ENCODE results near the gene HPS3.
A peak's percentile ranks its signal among the peaks of the same experiment; 100 is the strongest.
"Not testable (repeated sequence)": the region's sequence is repeated elsewhere in the genome, so short reads cannot be mapped to it uniquely, and the experiment has no call there.

The HPS3 gene

DNA sequence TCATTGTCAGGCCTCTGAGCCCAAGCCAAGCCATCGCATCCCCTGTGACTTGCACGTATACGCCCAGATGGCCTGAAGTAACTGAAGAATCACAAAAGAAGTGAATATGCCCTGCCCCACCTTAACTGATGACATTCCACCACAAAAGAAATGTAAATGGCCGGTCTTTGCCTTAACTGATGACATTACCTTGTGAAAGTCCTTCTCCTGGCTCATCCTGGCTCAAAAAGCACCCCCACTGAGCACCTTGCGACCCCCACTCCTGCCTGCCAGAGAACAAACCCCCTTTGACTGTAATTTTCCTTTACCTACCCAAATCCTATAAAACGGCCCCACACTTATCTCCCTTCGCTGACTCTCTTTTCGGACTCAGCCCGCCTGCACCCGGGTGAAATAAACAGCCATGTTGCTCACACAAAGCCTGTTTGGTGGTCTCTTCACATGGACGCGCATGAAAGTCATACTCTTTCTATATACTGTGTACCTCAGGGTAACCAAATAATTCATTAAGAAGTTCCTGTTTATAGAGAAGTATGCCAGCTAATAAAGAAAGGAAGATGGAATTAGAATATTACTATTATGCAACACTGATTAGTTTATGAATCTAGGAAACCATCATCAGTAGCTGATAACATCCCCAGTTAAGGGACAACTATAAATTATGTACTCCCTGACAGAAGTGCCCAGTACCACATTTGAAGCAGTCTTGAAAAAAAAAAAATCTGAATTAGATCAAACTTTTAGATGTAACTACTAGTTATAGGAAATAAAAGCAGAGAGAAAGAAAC is 67.6 kb downstream of the HPS3 start:
- DNase-seq = not testable (repeated sequence)

- no peak for DNase-seq
These were observed 68.2 kb downstream of the HPS3 start for GRCh38 chr3:149197669-149198068.

GRCh38 chr3:149198611-149199010 is 69.2 kb downstream of the HPS3 start:
- DNase-seq = no peak

DNA sequence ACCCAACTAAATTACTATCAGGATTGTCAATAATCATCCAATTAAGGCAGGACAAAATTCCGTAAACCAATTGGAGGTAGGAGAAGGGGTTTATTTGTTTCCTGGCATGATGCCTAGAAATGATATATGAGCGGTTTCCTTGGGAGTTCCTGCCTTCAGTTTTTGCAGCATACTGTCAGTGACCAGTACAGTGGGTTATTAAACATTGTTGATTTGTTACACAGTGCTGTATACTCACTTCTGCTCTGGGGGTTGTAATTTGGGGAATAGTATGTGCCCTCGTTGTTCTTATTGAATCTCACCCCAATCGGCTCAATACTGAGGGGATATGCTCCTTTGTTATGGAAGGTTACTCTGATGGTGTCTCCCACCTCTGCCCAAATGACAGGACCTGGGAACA is 70.0 kb downstream of the HPS3 start:
- no peak for DNase-seq

DNA sequence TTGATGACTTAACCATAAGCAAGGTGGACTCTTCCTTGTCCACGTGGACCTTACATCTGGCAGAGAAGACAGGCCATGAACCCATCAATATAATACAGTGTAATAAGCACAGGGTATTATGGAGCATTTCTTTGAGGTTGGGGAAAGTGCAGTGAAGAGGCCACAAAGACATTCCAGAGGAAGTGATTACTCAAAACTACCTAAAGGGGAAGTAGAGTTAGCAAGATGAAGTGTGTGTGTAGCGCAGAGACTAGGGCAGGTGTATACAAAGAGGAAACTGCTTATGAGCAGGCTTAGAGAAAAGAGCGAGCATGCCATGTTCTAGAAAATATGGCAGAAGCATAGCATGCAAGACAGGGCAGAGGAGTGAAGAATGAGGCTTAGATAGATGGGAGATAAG is 74.3 kb downstream of the HPS3 start:
- peak; percentile 33 to 41 for DNase-seq

DNA sequence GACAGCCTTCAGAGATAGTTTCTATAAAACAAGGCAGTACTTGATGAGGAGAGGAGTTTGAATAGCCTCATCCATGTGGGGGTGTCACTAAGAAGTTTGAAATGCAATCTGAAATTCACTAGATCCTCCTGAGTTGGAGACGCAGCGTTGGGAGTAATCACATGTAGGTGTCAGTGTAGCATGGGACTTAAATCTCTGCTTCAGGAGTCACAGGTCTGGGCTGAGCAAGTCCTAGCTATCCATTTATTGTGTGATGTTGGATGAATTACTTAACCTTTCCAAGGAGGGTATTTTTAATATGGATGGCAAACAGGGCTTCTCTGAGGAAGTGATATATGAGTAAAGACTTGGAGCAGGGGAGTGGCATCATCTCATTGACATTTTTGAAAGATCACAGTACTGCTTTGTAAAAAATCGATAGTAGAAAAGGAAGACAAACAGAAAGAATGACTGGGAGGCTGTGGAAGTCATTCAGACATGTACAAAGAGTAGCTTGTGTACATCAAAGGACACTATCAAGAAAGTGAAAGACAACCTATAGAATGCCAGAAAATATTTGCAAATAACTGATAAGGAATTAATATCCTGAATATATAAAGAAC is 75.1 kb downstream of the HPS3 start:
- no peak for DNase-seq

DNA sequence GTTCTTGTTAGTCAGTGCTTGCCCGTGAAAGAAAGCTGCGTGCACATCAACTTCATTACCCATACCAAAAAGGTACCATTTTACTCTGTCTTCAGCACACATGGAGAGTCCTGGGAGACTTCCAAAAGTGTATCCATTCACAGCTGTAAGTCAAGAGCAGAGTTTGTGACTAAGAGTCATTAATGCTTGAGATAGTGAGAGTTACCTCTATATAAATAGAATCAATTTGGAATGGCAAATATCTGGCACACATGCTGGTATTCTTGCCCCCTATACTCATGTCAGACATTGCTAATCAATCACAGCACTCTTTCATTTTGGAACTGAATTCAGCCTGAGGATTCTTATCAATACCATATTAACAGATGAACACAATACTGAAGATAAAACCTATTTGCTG is 78.0 kb downstream of the HPS3 start:
- no peak for DNase-seq

DNA sequence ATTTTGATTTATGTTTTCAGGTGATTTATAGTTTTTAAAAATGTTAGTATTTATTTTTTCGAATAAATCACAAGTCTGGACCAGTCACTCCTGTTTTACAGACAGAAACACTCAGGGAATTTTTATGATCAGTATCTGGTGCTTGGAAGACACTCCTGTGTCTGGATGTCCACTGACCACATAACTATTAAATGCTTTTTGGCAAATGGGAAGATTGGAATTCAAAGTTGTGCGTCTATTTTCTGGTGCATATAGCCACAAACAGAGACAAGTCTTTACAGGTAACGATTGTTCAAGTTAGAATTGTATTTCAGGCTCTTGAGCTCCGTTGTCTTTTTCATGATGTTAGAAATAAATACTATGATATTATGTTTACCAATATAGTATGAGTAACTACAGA is 80.0 kb downstream of the HPS3 start:
- DNase-seq = no peak

- DNase-seq = no peak
These were observed 82.9 kb downstream of the HPS3 start for GRCh38 chr3:149212386-149212785.

- no peak for DNase-seq
These were observed 85.3 kb downstream of the HPS3 start for GRCh38 chr3:149214702-149215101.

GRCh38 chr3:149215515-149215914 is 86.1 kb downstream of the HPS3 start:
- DNase-seq = no peak

DNA sequence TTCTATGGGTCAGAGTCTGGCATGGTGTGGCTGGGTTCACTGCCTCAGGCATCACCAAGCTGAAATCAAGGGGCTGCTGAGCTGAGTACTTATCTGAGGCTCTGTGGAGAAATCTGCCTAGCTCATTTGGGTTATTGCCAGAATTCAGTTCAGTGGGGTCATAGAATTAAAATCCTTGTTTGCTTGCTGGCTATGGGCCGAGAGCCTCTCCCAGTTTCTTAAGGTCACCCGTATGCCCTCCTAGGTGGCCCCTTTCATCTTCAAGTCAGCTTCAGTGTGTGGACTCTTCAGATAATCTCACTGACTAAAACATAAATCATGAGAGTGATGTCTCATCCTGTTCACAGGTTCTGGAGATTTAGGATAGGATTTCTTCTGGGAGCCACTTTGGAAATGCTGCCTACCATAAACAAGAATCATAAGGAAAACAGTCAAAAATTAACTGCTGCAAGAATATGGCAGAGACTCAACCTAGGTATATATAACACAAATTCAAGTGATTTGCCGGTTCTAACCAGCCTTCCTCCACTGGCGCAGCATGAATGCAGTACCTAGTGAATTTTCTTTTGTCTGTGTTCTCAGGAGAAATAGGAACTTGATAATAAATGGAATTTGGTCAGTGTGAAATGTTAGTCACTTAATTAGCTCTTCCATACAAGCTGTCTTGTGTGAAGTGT is 86.9 kb downstream of the HPS3 start:
- no peak for DNase-seq

GRCh38 chr3:149217347-149217746 is 87.9 kb downstream of the HPS3 start:
- DNase-seq = no peak

GRCh38 chr3:149219380-149220121 is 90.1 kb downstream of the HPS3 start:
- not testable (repeated sequence) for DNase-seq

DNA sequence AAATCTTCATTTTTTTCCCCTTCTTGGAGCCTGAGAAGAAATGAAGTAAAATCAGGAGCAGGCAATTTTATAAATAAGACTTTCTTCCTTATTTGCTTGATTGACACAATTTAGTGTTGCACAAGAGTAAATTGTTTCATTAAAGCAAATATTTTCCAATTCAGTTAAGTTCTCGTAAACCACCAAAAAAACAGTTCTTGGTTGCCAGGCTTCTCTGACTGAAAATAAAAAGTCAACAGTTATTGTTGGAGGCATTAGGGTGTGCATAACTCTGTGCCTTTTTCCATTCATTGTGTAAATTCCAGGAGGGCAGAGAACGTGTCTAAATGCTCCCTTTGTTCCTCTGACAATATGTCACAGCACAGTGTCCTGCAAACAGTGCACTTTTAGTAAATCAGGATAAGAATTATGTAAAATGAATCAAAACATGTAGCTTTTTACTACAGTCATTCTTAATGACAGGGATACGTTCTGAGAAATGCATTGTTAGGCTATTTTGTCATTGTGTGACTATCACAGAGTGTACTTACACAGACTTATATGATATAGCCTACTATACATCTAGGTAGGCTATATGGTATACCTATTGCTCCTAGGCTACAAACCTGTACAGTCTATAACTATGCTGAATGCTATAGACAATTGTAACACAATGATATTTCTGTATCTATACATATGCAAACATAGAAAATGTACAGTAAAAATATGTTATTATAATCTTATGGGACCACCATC is 92.5 kb downstream of the HPS3 start, which contains the start of gene CP:
TSS of gene CP (minus strand) at position 47 of the 735 bp plus-strand sequence. CDS start at position 10, 37 bp downstream.
- DNase-seq = peak in 1 of 2 donors; percentile 14
